Omental fat pad (tissue), 4 donors: ENCODE measurements around the gene TFEB. TPM values are rescaled to one million over a fixed set of nuclear protein-coding genes. Genes with fewer than 3 reads are reported as not detected.

Source experiments
- ATAC-seq: fragments of 150-250 bp; one replicate; pipeline ENCODE4 v1.9.1; 2016; ENCODE audit warnings: mild to moderate bottlenecking, moderate library complexity; ENCODE audit not compliant: low FRiP score
- DNase-seq: peaks from one replicate; pipeline ENCODE4 v3.0.0-alpha.2; 2019; ENCODE audit warnings: low spot score
- CTCF ChIP-seq, 3 donors: fragments of 450-650 bp; IDR thresholded peaks; one replicate each; pipeline ENCODE4 v1.5.1; 2016 to 2017; ENCODE audit warnings: antibody characterized with exemption in 3 of 3, mild to moderate bottlenecking in 3 of 3, moderate library complexity in 2 of 3
- total RNA-seq, 4 donors: library from RNA; depleted of rRNA; stranded (reverse); fragments of >200 nt; gene quantifications; one replicate each; pipeline ENCODE4 v1.1.0, GENCODE V29; 2016

TFEB gene
- total RNA-seq, 4 donors from 2014 or later: 7.1 to 24.4 (median 14.5) TPM

- ATAC-seq (no peak), DNase-seq (no peak)
- TF ChIP-seq CTCF (IDR thresholded peaks at IDR 0.05): no peak
These were observed 43.2 kb downstream of the TFEB start for GRCh38 chr6:41692080-41692675.

- ATAC-seq: no peak
- TF ChIP-seq CTCF (IDR thresholded peaks at IDR 0.05): no peak
- no peak for DNase-seq
These were observed 43.9 kb downstream of the TFEB start for GRCh38 chr6:41691426-41692079.

- no peak for ATAC-seq
- DNase-seq: no peak
- no peak for TF ChIP-seq CTCF (IDR thresholded peaks at IDR 0.05)
These were observed 44.7 kb downstream of the TFEB start for GRCh38 chr6:41690541-41691330.

- ATAC-seq (no peak), DNase-seq (no peak)
- no peak for TF ChIP-seq CTCF (IDR thresholded peaks at IDR 0.05)
These were observed 46.0 kb downstream of the TFEB start for GRCh38 chr6:41689171-41690008.

GRCh38 chr6:41688256-41688965 lies 47.0 kb downstream of the TFEB start:
- DNase-seq: no peak
- no peak for TF ChIP-seq CTCF (IDR thresholded peaks at IDR 0.05)
- ATAC-seq: no peak

- ATAC-seq (no peak), DNase-seq (no peak)
- TF ChIP-seq CTCF (IDR thresholded peaks at IDR 0.05): no peak
These were observed 47.8 kb downstream of the TFEB start for GRCh38 chr6:41687501-41688175.
